Choroid plexus epithelial cell (primary cell): Measurements from ENCODE around the gene TMEM238L.

Experiments used
- DNase-seq: peaks from one replicate; pipeline ENCODE4 v3.0.0-alpha.2; 2010; ENCODE audit warnings: low read depth
- H3K4me3 ChIP-seq: 2 replicates; pipeline ENCODE4 v1.5.1; 2011; ENCODE audit warnings: low read depth, mild to moderate bottlenecking, control low read depth, low read length, moderate library complexity
- CTCF ChIP-seq: conservative IDR thresholded peaks from 2 replicates; pipeline ENCODE4 v1.5.1; 2011; ENCODE audit warnings: low read depth, mild to moderate bottlenecking, control low read depth, inconsistent platforms, low read length, moderate library complexity

Gene TMEM238L

GRCh38 chr17:10767232-10767631 is 36.7 kb downstream of the TMEM238L start:
- H3K4me3 ChIP-seq, result no peak overlapping the region
- no peak for DNase-seq
- no peak for TF ChIP-seq CTCF

- no peak for DNase-seq
- TF ChIP-seq CTCF, result no peak
Observed at GRCh38 chr17:10762037-10762436, 41.9 kb downstream of the TMEM238L start.

GRCh38 chr17:10761281-10761680 is 42.6 kb downstream of the TMEM238L start:
- no peak for DNase-seq
- TF ChIP-seq CTCF, result no peak
- H3K4me3 ChIP-seq, result no peak overlapping the region

More at GRCh38 chr17:10762037-10762436, 41.9 kb downstream of the TMEM238L start:
- H3K4me3 ChIP-seq, result no peak overlapping the region

GRCh38 chr17:10758062-10758461 is 45.8 kb downstream of the TMEM238L start:
- no peak for DNase-seq
- TF ChIP-seq CTCF, result no peak

GRCh38 chr17:10757647-10758046 is 46.3 kb downstream of the TMEM238L start:
- no peak for TF ChIP-seq CTCF
- H3K4me3 ChIP-seq, result no peak overlapping the region
- DNase-seq, result no peak

More at GRCh38 chr17:10758062-10758461, 45.8 kb downstream of the TMEM238L start:
- no peak overlapping the region for H3K4me3 ChIP-seq

GRCh38 chr17:10757067-10757466 is 46.8 kb downstream of the TMEM238L start:
- DNase-seq, result no peak
- no peak for TF ChIP-seq CTCF
- no peak overlapping the region for H3K4me3 ChIP-seq

GRCh38 chr17:10756619-10757018 is 47.3 kb downstream of the TMEM238L start:
- no peak overlapping the region for H3K4me3 ChIP-seq
- no peak for DNase-seq
- TF ChIP-seq CTCF, result no peak
